ENCODE results near the gene AVL9.

GRCh38 chr7:32586291-32587221, 91.3 kb downstream of the AVL9 start:
- TF ChIP-seq CTCF (conservative IDR thresholded peaks at IDR 0.05; ENCODE audit: low read depth, low read length) (no peak), BHLHE40 (IDR thresholded peaks at IDR 0.05; ENCODE audit: low read depth, low read length) (no peak), POLR2A (IDR thresholded peaks at IDR 0.05; ENCODE audit: low read depth, low read length) (no peak), RAD21 (IDR thresholded peaks at IDR 0.05; ENCODE audit: low read length) (0 out of 2 replicates have a peak, but pooled peaks have one; percentile 10), USF2 (IDR thresholded peaks at IDR 0.05; ENCODE audit: low read depth, low read length) (no peak), MXI1 (IDR thresholded peaks at IDR 0.05; ENCODE audit: borderline replicate concordance, low read depth, low read length) (no peak), MAFK (IDR thresholded peaks at IDR 0.05; ENCODE audit: low read depth, low read length) (no peak), SMC3 (IDR thresholded peaks at IDR 0.05; ENCODE audit: low read depth, low read length) (no peak; the same call in 1 of the 2 replicates)

Measured in IMR-90 (cell line).